Thyroid gland (tissue), 4 donors: ENCODE measurements around the gene RGS4.

Experiments
- CTCF ChIP-seq, 6 experiments: fragments of 200-600 bp in 3 of 6; fragments of 450-650 bp in 3 of 6; sonication (generic) in 3 of 6; IDR thresholded peaks; one replicate each; pipeline ENCODE4 v1.5.1; 2016 to 2019; ENCODE audit warnings: antibody characterized with exemption in 6 of 6, mild to moderate bottlenecking in 2 of 6, inconsistent platforms in 1 of 6, moderate library complexity in 1 of 6
- POLR2A ChIP-seq, 2 donors: fragments of 450-650 bp; IDR thresholded peaks; one replicate each; pipeline ENCODE4 v1.6.1; 2017; ENCODE audit warnings: antibody characterized with exemption in 2 of 2, mild to moderate bottlenecking in 2 of 2, moderate library complexity in 1 of 2

GRCh38 chr1:163055531-163055930 lies 13.6 kb upstream of the RGS4 start:
- no peak for TF ChIP-seq CTCF (IDR thresholded peaks at IDR 0.05)
- TF ChIP-seq POLR2A (IDR thresholded peaks at IDR 0.05): no peak
